Smooth muscle cell (in vitro differentiated cells): ENCODE results near the gene CFAP58. TPM values are rescaled to one million over a fixed set of nuclear protein-coding genes. Genes with fewer than 3 reads are reported as not detected.

Experiments used
- DNase-seq: peaks from one replicate; lab custom pipeline; 2025; ENCODE audit not compliant: unreplicated experiment; lab: John Stamatoyannopoulos, UW
- H2AFZ ChIP-seq: fragments of 200-600 bp; sonication (generic); 2 replicates; pipeline ENCODE4 v1.6.0; 2016; ENCODE audit warnings: antibody characterized with exemption, low read depth, mild to moderate bottlenecking
- H3F3A ChIP-seq: fragments of 200-600 bp; sonication (generic); 2 replicates; pipeline ENCODE4 v1.6.0; 2017; ENCODE audit warnings: antibody characterized with exemption, low read depth
- H3K27ac ChIP-seq: fragments of 200-600 bp; sonication (generic); 2 replicates; pipeline ENCODE4 v1.5.1; 2016; ENCODE audit warnings: low read depth, mild to moderate bottlenecking
- H3K27me3 ChIP-seq: fragments of 200-600 bp; sonication (generic); 2 replicates; pipeline ENCODE4 v1.6.1; 2016; ENCODE audit warnings: low read depth, mild to moderate bottlenecking
- H3K36me3 ChIP-seq: fragments of 200-600 bp; sonication (generic); 2 replicates; pipeline ENCODE4 v1.5.1; 2016; ENCODE audit warnings: low read depth
- H3K4me1 ChIP-seq: fragments of 200-600 bp; sonication (generic); 2 replicates; pipeline ENCODE4 v1.5.1; 2016; ENCODE audit warnings: low read depth
- H3K4me2 ChIP-seq: fragments of 200-600 bp; sonication (generic); 2 replicates; pipeline ENCODE4 v1.6.0; 2016; ENCODE audit warnings: mild to moderate bottlenecking
- H3K4me3 ChIP-seq: fragments of 200-600 bp; sonication (generic); 2 replicates; pipeline ENCODE4 v1.5.1; 2016; ENCODE audit warnings: mild to moderate bottlenecking
- H3K79me2 ChIP-seq: fragments of 200-600 bp; sonication (generic); 2 replicates; pipeline ENCODE4 v1.6.0; 2016; ENCODE audit warnings: low read depth, mild to moderate bottlenecking
- H3K9ac ChIP-seq: fragments of 200-600 bp; sonication (generic); 2 replicates; pipeline ENCODE4 v1.6.0; 2016; ENCODE audit warnings: low read depth
- H3K9me3 ChIP-seq: fragments of 200-600 bp; sonication (generic); replicated peaks from 2 replicates; pipeline ENCODE4 v1.5.1; 2016; ENCODE audit warnings: low read depth
- H4K20me1 ChIP-seq: fragments of 200-600 bp; sonication (generic); 2 replicates; pipeline ENCODE4 v1.6.0; 2016; ENCODE audit warnings: low read depth
- CTCF ChIP-seq: fragments of 200-600 bp; sonication (generic); IDR thresholded peaks from 2 replicates; pipeline ENCODE4 v1.5.1; 2017; ENCODE audit warnings: borderline replicate concordance, mild to moderate bottlenecking, antibody characterized with exemption; ENCODE audit not compliant: insufficient read depth, poor library complexity, severe bottlenecking
- WGBS: methylation state at CpG from one replicate; pipeline ENCODE4 v1.1.7; 2016; ENCODE audit warnings: low lambda C conversion rate; 5-methylcytosine and 5-hydroxymethylcytosine counted together
- polyA plus RNA-seq: library from polyadenylated mRNA; unstranded; fragments of >200 nt; fragmentation: Nextera tagmentation; extraction: Ambion mirVana; gene quantifications from 2 replicates; pipeline ENCODE4 v1.2.1, GENCODE V29; 2016
- total RNA-seq: library from RNA; depleted of rRNA; stranded (reverse); fragments of >200 nt; gene quantifications from 2 replicates; pipeline ENCODE4 v1.2.3, GENCODE V29; 2014

Gene CFAP58
- total and polyA plus RNA-seq, 2 experiments from 2014 or later, result 0.39 to 0.54 TPM

DNA sequence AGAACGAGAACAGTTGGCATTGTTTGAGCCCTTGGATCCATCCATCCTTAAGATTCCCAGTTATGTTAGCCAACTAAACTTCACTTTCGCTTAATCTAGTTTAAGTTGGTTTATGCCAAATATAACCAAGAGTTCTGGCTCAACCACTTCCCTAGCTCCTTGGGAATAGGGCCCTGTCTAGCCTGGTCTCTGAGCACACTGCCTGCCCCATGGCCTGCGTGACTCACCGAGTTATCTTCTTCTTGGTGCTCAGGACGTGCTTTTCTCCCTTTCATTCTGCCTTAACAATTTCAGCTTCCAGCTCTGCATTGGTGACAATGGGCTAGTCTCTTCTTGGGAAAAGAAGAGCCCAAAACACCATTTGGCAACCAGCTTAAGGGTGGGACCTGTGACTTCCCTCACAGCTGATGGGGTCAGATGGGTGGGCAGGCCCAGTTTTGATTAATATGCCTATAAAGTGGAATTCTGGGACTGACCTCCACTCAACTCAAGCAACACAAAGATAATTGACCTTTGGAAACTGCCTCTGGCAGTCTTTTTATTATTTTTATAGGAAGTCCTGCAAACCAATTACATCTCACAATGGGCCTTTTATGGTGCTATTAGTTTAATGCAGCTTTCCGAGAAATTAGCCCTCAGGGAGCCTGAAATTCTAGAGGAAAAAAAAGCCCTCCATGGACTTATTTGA, 126.4 kb downstream of the CFAP58 start:
- TF ChIP-seq CTCF, result no peak
- Histone ChIP-seq H3K4me3 (no peak overlapping the region), H3K27me3 (peaks cover 3% of the 10 kb centered on the region), H3K4me2 (no peak overlapping the region), H3K36me3 (no peaks in the 10 kb centered on the region), H3K4me1 (peaks cover 11% of the 10 kb centered on the region), H3K9ac (no peak overlapping the region), H3K9me3 (no peaks in the 10 kb centered on the region), H3F3A (no peaks in the 10 kb centered on the region), H4K20me1 (no peaks in the 10 kb centered on the region), H3K79me2 (no peaks in the 10 kb centered on the region), H2AFZ (no peak overlapping the region), H3K27ac (no peak overlapping the region)
- DNase-seq, result no peak
- WGBS, result 56% methylated on average over 5 of the region's 6 CpGs

DNA sequence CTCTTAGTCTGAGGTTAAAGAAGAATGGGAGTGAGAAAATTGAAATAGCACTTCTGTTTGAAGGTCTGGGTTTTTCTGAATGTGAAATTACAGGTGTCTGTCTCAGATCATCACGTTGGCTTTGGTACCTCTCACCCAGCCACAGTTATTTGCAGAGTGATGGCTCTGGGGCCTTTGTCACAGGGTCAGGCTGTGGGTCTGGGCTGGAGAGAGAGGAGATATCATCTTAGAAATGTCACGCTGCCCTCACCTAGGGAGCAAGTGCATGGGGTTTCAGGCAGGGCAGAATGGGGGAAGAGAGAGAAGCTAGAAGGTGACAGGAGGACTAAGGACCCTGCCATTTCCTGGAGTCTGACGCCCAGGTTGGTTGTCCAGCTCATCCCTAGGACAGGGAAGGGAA, 127.2 kb downstream of the CFAP58 start:
- Histone ChIP-seq H3K9ac (no peak overlapping the region), H3K9me3 (no peaks in the 10 kb centered on the region), H3K27me3 (peaks cover 3% of the 10 kb centered on the region), H3K4me3 (no peak overlapping the region), H3K36me3 (no peaks in the 10 kb centered on the region), H2AFZ (no peak overlapping the region), H3K4me1 (peaks cover 11% of the 10 kb centered on the region), H3F3A (no peaks in the 10 kb centered on the region), H4K20me1 (no peaks in the 10 kb centered on the region), H3K79me2 (no peaks in the 10 kb centered on the region), H3K27ac (no peak overlapping the region), H3K4me2 (no peak overlapping the region)
- no peak for DNase-seq
- no peak for TF ChIP-seq CTCF
- 95% methylated on average over 3 of the region's 3 CpGs for WGBS

- H4K20me1 ChIP-seq, result no peaks in the 10 kb centered on the region
- no peaks in the 10 kb centered on the region for H3K36me3 ChIP-seq
- H3F3A ChIP-seq, result no peaks in the 10 kb centered on the region
- no peak overlapping the region for H2AFZ ChIP-seq
- H3K4me1 ChIP-seq, result peaks cover 20% of the 10 kb centered on the region
- peaks cover 3% of the 10 kb centered on the region for H3K27me3 ChIP-seq
- H3K79me2 ChIP-seq, result no peaks in the 10 kb centered on the region
- no peak for TF ChIP-seq CTCF
- no peak overlapping the region for H3K4me3 ChIP-seq
- DNase-seq, result no peak
- no peak overlapping the region for H3K4me2 ChIP-seq
- H3K9ac ChIP-seq, result no peak overlapping the region
- no peak overlapping the region for H3K27ac ChIP-seq
- 98% methylated on average over 6 of the region's 6 CpGs for WGBS
- H3K9me3 ChIP-seq, result no peaks in the 10 kb centered on the region
Observed at GRCh38 chr10:104483582-104483981, 129.9 kb downstream of the CFAP58 start.

GRCh38 chr10:104485632-104486031, 132.0 kb downstream of the CFAP58 start:
- Histone ChIP-seq H3K27ac (no peak overlapping the region), H3K27me3 (peaks cover 3% of the 10 kb centered on the region), H3K9me3 (no peaks in the 10 kb centered on the region), H3K4me3 (no peak overlapping the region), H3K4me1 (peaks cover 10% of the 10 kb centered on the region), H3K79me2 (no peaks in the 10 kb centered on the region), H3K9ac (no peak overlapping the region), H4K20me1 (no peaks in the 10 kb centered on the region), H3F3A (no peaks in the 10 kb centered on the region), H3K36me3 (no peaks in the 10 kb centered on the region), H3K4me2 (no peak overlapping the region), H2AFZ (no peak overlapping the region)
- DNase-seq, result no peak
- TF ChIP-seq CTCF, result no peak
- WGBS, result 87% methylated on average over 3 of the region's 3 CpGs
